ENCODE results near the gene TKTL1.
"Not testable (repeated sequence)": the region's sequence is repeated elsewhere in the genome, so short reads cannot be mapped to it uniquely, and the experiment has no call there.

The TKTL1 gene, protein sequence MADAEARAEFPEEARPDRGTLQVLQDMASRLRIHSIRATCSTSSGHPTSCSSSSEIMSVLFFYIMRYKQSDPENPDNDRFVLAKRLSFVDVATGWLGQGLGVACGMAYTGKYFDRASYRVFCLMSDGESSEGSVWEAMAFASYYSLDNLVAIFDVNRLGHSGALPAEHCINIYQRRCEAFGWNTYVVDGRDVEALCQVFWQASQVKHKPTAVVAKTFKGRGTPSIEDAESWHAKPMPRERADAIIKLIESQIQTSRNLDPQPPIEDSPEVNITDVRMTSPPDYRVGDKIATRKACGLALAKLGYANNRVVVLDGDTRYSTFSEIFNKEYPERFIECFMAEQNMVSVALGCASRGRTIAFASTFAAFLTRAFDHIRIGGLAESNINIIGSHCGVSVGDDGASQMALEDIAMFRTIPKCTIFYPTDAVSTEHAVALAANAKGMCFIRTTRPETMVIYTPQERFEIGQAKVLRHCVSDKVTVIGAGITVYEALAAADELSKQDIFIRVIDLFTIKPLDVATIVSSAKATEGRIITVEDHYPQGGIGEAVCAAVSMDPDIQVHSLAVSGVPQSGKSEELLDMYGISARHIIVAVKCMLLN

GRCh38 chrX:154295664-154296310 lies at the start of gene TKTL1:
TKTL1 (plus strand) TSS chrX:154295795; CDS start chrX:154295860, 65 bp downstream.
- no peak for DNase-seq (ENCODE audit: low spot score)

DNA sequence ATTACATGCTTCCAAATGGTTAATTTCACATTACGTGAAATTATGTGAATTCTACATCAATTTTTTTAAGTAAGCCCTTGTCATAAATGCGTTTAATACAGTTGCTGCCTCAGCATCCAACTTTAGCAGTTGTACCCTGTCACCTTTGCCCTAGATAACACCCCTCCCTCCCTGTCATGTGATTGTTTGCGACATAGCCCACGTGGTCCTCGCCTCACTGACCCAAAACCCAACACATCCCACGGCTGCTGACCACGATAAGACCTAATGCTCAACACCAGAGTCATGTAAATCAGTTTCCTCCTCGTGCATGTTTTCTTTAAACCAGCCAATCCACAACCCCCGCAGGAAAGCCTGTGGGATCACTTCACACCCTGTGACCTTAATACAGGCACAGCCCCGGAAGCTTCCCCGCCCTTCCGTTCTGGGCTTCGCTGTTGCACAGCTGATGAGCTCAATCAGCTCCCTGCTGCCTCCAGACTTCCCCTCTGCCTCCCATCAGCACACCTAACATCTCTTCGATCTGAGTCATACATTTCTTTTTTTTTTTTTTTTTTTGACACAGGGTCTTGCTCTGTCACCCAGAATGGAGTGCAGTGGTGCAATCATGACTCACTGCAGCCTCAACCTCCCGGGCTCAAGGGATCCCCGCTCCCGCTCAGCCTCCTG lies 48.1 kb upstream of the TKTL1 start:
- DNase-seq (ENCODE audit: low spot score) = not testable (repeated sequence)

GRCh38 chrX:154248076-154248475 lies 47.5 kb upstream of the TKTL1 start:
- not testable (repeated sequence) for DNase-seq (ENCODE audit: low spot score)

GRCh38 chrX:154257282-154257681 lies 38.3 kb upstream of the TKTL1 start, which contains the start of gene OPN1MW3:
OPN1MW3 (plus strand) TSS chrX:154257582; CDS start chrX:154257620, 38 bp downstream.
- not testable (repeated sequence) for DNase-seq (ENCODE audit: low spot score)

- not testable (repeated sequence) for DNase-seq (ENCODE audit: low spot score)
Measured at GRCh38 chrX:154258711-154259110, 36.9 kb upstream of the TKTL1 start.

DNA sequence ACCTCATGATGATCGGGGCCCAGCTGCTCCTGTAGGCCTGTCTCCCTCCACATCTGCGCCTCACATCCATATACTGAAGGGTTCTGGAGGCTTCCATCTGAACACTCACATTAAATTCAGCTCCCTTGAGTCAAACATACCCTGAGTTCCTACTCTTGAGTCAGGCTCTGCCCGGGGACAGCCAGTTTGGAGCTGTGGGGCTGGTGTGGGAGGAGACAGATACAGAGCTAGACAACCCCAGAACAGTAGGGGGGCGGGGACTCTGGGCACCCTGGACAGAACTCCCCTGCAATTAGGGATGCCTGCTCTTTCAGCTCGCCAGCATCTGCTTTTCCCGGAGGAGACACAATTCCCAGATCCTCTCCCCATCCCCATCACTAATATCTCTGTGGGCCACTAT lies 32.5 kb upstream of the TKTL1 start:
- not testable (repeated sequence) for DNase-seq (ENCODE audit: low spot score)

DNA sequence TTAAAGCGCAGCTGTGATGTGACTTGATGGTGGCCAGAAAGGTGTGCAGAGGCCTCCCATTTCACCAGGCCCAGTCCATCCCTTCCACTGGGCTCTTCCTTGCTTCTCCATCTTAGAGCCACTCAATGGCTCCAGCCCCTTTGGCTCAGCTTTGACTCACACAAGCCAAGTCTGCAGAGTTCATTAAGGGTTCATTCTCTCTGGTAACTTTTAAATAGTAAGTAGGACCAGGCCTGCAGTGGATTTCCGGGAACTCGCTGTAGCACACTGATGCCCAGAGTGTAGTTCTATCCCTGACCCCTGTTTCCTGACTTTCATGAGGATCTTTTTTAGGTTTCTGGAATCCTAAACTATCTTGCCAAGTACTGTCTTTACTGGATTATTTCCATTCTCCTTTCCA lies 26.4 kb upstream of the TKTL1 start:
- not testable (repeated sequence) for DNase-seq (ENCODE audit: low spot score)

- not testable (repeated sequence) for DNase-seq (ENCODE audit: low spot score)
Measured at GRCh38 chrX:154284489-154285338, 10.9 kb upstream of the TKTL1 start.

DNA sequence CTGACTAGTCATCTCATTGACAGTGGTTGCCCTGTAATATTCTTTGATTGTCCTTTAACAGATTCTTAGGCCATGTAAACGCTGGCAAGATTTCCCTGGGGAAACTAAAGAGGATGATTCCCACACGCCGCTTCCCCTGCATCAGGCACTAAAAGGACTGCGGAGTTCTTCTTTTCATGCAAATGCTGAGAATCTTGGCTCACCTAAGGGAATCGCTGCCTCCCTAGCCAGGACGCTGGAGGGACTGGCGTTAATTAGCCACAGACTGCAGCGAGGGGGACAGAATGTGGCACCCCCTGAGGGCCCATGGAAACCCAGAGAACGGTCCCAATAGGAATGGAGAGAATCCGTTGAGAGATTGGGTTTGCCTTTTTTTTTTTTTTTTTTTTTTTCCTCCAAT lies 9.2 kb upstream of the TKTL1 start:
- not testable (repeated sequence) for DNase-seq (ENCODE audit: low spot score)

GRCh38 chrX:154294791-154295574 lies 612 bp upstream of the TKTL1 start, which contains the start of gene TEX28:
TEX28 (minus strand) TSS chrX:154295124; CDS start chrX:154292117, 3,007 bp downstream.
- no peak for DNase-seq (ENCODE audit: low spot score)

GRCh38 chrX:154296731-154297130 lies 1.1 kb downstream of the TKTL1 start:
- DNase-seq (ENCODE audit: low spot score) = no peak

GRCh38 chrX:154298312-154298711 lies 2.7 kb downstream of the TKTL1 start:
- no peak for DNase-seq (ENCODE audit: low spot score)

- no peak for DNase-seq (ENCODE audit: low spot score)
Measured at GRCh38 chrX:154300816-154301215, 5.2 kb downstream of the TKTL1 start.

- DNase-seq (ENCODE audit: low spot score) = not testable (repeated sequence)
Measured at GRCh38 chrX:154302998-154303397, 7.4 kb downstream of the TKTL1 start.

DNA sequence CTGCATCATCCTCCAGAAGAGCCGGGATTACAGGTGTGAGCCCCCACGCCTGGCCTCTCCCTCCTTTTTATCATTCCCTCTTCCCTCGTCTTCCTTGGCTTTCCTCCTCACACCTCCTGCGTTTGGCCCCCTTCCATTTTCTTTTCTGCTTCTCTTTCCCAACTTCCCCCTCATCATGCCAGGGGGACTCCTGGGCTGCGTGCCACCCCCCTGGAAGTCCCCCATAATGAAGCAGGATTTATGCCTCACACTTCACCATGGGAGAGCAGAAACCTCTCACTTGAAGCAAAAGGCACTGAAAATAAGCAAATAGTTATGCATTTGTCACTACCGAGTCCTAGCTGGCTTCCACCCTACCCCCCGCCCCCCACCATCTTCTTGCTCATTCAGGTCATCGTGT lies 7.9 kb downstream of the TKTL1 start:
- no peak for DNase-seq (ENCODE audit: low spot score)

DNA sequence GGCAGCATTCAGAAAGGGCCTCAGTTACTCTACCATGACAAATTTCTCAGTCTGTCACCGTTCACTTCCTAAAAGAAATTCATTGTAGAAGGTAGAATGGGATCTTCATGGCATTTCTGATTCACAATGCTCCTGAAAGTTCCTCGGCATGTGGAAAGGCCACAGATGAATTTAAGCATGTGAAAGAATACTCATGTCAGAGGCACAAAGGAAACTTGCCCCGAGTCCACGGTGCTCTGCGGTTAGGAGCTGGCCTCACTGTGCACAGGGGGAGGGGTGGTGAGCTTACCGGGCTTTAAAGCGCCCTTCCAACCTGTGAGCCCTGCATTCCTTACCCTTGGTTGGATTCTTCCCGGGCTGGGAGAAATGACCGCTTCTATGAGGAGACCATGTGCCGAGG lies 9.3 kb downstream of the TKTL1 start:
- DNase-seq (ENCODE audit: low spot score) = no peak

DNA sequence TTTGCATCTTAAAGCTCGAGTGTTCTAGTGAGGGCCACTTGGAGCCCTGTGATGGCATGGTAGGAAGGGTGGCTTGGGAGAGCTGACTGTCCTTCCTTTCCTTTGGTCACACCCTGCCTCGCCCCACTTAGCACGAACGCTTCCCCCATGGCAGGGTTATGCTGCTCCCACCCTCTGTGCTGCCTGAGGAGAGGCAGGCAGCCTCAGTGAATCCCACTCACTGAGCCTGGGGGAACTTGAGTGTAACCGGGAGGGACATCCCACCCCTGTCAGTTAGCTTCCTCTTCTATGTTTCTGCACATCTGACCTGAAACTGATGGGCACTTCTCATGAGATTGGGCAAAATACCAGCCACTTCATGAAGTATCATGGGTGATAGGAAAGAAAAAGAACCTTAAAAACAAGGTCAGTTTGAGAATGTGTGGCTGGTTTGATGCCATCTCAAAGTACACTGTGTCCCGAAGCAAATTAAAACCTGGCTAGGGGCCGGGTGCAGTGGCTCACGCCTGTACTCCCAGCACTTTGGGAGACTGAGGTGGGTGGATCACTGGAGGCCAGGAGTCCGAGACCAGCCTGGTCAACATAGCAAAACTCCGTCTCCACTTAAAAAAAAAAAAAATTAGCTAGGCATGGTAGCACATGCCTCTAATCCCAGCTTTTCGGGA lies 10.1 kb downstream of the TKTL1 start:
- no peak for DNase-seq (ENCODE audit: low spot score)

DNA sequence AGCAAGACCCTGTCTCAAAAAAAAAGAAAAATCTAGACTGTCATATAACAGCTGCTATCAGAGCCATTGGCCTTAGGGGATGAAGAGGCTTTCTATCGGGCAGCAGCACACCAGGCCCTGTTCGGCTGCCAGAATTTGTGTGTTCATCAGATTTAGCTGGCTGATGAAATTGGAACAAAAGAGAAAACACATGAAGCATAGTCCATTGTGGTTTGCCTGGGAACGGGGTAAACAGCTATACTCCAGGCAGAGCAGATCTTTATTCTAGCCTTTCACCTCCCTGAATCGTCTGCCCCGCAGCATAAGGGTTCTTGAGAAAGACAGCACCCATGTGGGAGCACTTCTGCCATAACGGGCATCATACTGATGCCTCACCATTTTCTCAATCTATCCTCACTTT lies 11.6 kb downstream of the TKTL1 start:
- no peak for DNase-seq (ENCODE audit: low spot score)

DNA sequence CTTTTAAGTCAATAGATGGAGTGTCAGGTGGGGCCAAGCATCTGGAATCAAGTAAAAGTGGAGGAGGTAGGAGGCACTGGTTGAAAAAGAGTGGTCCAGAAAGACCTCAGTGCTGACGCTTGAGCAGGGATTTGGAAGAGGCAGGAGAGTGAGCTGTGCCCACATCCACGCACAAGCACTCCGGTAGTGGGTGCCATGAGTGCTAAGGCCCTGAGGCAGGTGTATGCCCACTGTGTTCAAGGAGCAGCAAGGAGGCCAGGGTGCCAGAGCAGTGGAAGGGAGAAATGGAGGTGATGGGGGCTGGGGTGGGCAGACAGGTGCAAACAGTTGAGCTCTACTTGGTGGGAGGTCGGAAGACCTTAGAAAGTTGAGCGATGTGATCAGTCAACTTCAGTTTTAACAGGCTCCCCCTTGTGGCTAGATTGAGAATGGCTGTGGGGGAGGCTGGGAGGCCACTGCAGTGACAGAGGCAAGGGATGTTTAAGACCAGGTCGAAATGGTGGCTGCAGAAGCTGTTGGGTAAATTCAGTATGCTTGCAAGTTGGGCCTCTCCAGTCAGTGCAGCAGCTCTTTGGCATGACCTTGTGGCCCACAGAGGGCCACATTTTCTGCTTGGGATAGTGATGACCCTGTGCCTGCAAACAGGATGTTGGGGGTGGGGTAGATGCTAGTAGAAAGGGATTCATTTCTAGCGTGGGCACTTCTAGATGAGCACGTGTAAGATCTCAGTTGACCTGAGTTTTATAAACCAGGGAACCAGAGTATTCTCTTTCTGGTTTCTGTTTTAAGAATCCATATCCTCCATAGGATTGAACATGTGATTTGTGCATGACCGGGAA lies 12.7 kb downstream of the TKTL1 start:
- peak; percentile 48 for DNase-seq (ENCODE audit: low spot score)

Data from SW480 (cell line).